HG03135 (cell line): Measurements from ENCODE around the gene ANAPC10.
"Not testable (repeated sequence)": the region's sequence is repeated elsewhere in the genome, so short reads cannot be mapped to it uniquely, and the experiment has no call there.

ENCODE experiments used
- ATAC-seq: cut with Tn5 transposase; IDR thresholded peaks from one replicate; pipeline ENCODE4 v1.9.1; 2021; ENCODE audit warnings: mild to moderate bottlenecking, moderate library complexity; ENCODE audit not compliant: unreplicated experiment

The ANAPC10 gene

DNA sequence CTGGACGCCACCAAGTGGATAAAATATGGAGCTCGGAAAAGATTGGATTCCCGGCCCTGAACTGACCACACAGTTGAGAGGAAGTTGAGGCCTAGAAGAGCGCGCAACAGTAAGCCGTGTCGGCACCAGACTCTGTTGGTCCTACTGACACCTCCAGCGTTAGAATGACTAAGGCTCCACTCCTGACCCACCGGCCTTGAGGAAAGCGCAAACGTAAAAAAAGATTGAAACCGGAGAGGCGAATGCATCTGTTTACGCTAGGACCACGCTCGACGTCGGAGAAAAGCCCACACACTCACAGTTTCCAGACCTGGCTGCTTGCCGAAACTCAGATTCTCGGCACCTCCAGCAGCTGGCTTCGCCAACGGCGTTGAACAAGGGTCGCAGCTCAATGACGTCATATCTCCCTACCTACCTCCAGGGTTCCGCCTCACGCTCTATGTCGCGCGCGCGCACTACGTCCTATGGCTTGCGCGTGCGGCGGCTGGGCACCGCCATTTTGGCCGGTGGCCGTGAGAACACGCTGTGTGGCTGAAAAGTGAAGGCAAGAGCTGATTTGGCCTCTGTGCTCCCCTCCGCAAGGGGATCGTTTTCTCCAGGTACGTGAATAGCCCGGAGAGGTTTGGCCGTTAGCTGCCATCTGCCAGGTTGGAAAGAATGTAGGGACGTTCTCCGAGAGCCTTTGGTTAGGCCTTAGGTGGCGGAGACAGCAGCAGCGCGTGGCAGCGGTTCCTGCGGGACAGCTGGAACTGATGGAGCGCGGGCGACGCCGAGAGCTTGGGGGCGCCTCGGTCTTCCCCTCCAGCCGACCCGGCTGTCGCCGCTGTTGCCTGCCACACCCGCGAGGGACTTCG is at the start of gene ANAPC10, which contains the start of gene ABCE1:
ANAPC10 (minus strand) TSS at position 376 of the 854 bp plus-strand sequence. CDS start 2,097 bp downstream, outside the sequence.
ABCE1 (plus strand) TSS at position 491 of the 854 bp plus-strand sequence. CDS start 6,102 bp downstream, outside the sequence.
- ATAC-seq, result peak; percentile 79

GRCh38 chr4:145136219-145136618 is 38.2 kb upstream of the ANAPC10 start:
- not testable (repeated sequence) for ATAC-seq

- ATAC-seq, result peak; percentile 81
Observed at GRCh38 chr4:145132511-145133098, 34.6 kb upstream of the ANAPC10 start.

- ATAC-seq, result no peak
Observed at GRCh38 chr4:145131848-145132247, 33.9 kb upstream of the ANAPC10 start.

DNA sequence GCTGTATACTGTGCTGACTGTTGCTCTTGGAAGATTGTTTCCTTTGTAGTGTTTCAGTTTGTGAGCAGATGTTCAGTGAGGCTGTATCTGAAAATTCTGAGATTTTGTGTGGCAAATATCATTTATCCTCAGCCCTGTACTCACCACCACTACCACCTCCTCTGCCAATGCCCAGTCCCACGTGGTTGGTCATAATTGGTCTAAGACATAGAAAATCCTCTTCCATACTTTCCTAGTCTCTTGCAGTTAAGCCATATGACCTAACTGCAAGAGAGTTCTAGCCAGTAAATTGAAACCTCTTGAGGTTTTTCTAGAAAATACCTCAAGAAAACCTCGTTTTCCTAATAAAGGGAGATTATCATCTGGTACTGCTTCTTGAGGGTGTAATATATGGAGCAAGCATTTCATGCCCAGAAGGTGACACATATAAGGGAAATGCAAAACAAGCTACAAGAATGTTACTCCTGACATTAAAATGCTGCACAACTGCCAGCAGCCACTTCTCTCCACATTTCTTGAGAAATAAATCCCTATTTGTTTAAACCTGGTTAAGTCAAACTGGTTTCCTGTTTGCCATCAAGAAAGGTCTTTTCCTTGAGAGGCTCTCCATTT is 32.9 kb upstream of the ANAPC10 start:
- no peak for ATAC-seq

- no peak for ATAC-seq
Observed at GRCh38 chr4:145130130-145130529, 32.1 kb upstream of the ANAPC10 start.

- no peak for ATAC-seq
Observed at GRCh38 chr4:145125396-145125795, 27.4 kb upstream of the ANAPC10 start.

DNA sequence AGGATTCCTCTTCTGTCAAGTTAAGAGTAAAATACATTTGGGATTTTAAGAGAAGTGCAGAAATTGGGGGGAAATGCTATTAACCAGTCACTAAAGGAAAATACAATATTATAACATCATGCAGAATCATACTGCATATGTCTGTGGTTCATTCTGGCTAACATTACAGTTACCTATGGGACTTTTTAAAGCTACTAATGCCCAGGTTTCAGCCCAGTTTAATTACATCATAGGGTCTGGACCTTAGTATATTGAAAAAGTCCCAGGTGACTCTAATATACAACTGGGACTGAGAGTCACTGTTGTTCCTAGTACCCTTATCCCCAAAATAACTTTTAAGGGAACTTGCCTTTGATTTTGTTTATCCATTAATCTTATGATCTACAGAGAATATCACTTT is 10.1 kb upstream of the ANAPC10 start:
- no peak for ATAC-seq

GRCh38 chr4:145107126-145107525 is 9.1 kb upstream of the ANAPC10 start:
- ATAC-seq, result no peak

- no peak for ATAC-seq
Observed at GRCh38 chr4:145103496-145103895, 5.5 kb upstream of the ANAPC10 start.

DNA sequence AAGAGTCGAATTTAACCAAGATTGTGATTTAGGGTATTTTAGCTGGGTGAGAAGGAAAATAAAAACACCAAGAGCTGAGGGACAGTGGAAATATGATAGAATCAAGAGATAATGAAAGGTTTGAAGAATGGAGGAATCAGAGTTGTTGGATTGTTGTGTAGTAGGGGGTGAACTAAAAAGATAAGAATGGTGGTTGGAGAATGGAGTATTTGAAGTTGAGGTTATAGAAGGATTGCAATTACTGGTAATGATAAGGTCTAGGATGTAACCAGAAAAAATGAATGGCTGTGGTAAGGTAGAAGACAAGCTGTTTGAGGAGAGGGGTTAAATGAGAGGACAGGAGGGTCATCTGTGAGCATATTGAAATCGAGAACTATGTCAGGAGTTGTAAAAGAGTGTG is 4.6 kb upstream of the ANAPC10 start:
- no peak for ATAC-seq

- ATAC-seq, result no peak
Observed at GRCh38 chr4:145101091-145101490, 3.1 kb upstream of the ANAPC10 start.

- no peak for ATAC-seq
Observed at GRCh38 chr4:145099653-145100052, 1.7 kb upstream of the ANAPC10 start.

- ATAC-seq, result peak; percentile 15
Observed at GRCh38 chr4:145098675-145099037, 660 bp upstream of the ANAPC10 start.

DNA sequence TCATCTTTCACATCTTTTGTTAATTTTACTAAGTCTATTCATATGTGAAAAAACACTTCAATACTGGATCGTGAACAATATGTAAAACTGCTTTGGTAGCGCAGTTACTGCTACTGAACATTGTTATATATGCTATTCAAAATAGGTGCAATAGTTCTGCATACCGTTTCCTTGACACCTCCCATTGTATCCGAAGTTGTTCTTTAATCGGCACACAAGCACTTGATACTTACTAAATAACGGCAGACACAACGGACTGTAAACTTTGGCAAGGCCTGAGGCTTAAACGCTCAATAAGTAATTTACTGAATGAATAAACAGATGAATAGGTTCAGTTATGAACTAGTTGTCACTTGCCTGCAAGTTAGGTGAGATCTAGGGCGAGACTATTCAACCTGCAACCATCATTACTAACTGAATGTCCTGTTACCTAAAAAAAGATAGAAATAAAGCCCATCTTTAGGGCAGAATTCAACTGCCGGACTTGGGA is 620 bp downstream of the ANAPC10 start:
- peak; percentile 2 for ATAC-seq

DNA sequence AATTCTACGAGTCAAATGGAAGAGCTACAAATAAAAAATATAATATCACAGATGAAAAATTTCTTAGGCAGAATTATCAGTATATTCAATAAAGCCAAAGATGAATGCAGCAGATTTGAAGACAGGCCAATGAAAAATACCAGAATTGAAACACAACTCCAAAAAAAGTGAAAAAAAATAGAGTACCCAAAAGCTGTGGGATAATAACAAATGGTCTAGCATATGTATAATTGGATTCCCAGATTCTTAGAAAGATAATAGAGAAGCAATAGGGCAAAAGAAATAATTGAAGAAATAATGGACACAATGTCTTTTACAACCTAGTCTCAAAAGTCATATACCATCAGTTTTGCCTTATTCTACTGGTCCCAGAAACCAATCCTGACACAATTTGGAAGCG is 4.4 kb downstream of the ANAPC10 start:
- ATAC-seq, result no peak

- ATAC-seq, result no peak
Observed at GRCh38 chr4:145090380-145090779, 7.6 kb downstream of the ANAPC10 start.

DNA sequence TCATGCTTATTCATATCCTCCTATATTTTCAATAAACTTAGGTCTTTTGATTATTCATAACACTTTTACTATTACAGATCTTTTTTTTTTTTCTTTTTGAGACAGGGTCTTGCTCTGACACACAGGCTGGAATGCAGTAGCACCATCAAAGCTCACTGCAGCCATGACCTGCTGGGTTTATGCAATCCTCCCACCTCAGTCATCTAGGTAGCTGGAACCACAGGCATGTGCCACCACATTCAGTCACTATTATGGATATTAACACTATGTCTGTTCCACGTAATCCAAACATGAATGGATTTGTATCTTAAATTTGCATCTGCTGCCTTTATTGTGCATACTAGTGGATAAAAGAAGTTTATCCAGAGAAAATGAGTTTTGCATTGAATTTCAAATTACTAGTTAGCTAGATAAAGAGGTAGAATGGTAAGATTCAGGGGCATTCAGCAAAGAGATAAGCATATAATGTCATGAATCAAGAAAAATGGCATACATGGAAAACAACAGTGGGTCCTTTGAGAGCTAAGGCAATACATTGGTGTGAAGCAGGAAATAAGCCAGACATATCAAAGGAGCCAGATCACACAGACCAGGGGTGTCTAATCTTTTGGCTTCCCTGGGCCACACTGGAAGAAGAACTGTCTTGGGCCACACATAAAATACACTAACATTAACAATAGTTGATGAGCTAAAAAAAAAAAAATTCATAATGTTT is 13.9 kb downstream of the ANAPC10 start:
- ATAC-seq, result no peak

DNA sequence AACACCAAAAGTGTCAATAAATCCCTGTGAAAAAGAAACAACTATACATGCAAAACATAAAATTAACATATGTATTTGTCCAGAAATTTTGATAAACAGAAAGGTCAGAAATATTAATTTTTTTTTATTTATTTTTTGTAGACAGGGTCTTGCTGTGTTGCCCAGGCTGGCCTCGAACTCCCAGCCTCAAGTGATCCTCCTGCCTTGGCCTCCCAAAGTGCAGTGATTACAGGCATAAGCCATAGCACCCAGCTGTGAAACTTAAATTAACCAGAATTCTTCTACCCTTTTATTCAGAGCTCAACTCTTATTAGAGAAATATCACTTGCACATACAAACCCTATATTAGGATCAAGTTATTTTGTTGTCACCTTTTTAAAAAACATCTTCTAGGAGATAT is 16.2 kb downstream of the ANAPC10 start:
- ATAC-seq, result no peak

- no peak for ATAC-seq
Observed at GRCh38 chr4:145076469-145076855, 21.5 kb downstream of the ANAPC10 start.
